GM13977 (cell line): ENCODE data around the gene RACK1.

ENCODE experiments used
- DNase-seq: peaks from one replicate; pipeline ENCODE4 v3.0.0; 2012; ENCODE audit warnings: low spot score
- in situ Hi-C: fragments of 300-500 bp; cut with MboI; formaldehyde crosslinking; loops from one replicate; pipeline ENCODE4 v1.12.0; 2022; ENCODE audit warnings: low sequenced_read_pairs, low pct_unique_long_range_greater_than_20kb, mixed read lengths, inconsistent platforms; ENCODE audit not compliant: unreplicated experiment
- TF ChIP-seq, protein P1 (sequence below): IDR thresholded peaks from 2 replicates; pipeline ENCODE4 v1.5.1; 2012; ENCODE audit warnings: mild to moderate bottlenecking, control low read depth; ENCODE audit not compliant: insufficient read depth; ENCODE audit errors: extremely low read depth, missing control alignments

RACK1 gene

GRCh38 chr5:181207960-181208253 lies 35.8 kb downstream of the RACK1 start:
- TF ChIP-seq, protein P1, sequence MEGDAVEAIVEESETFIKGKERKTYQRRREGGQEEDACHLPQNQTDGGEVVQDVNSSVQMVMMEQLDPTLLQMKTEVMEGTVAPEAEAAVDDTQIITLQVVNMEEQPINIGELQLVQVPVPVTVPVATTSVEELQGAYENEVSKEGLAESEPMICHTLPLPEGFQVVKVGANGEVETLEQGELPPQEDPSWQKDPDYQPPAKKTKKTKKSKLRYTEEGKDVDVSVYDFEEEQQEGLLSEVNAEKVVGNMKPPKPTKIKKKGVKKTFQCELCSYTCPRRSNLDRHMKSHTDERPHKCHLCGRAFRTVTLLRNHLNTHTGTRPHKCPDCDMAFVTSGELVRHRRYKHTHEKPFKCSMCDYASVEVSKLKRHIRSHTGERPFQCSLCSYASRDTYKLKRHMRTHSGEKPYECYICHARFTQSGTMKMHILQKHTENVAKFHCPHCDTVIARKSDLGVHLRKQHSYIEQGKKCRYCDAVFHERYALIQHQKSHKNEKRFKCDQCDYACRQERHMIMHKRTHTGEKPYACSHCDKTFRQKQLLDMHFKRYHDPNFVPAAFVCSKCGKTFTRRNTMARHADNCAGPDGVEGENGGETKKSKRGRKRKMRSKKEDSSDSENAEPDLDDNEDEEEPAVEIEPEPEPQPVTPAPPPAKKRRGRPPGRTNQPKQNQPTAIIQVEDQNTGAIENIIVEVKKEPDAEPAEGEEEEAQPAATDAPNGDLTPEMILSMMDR = no peak
- in situ Hi-C loops = no loop called here
- DNase-seq = no peak

DNA sequence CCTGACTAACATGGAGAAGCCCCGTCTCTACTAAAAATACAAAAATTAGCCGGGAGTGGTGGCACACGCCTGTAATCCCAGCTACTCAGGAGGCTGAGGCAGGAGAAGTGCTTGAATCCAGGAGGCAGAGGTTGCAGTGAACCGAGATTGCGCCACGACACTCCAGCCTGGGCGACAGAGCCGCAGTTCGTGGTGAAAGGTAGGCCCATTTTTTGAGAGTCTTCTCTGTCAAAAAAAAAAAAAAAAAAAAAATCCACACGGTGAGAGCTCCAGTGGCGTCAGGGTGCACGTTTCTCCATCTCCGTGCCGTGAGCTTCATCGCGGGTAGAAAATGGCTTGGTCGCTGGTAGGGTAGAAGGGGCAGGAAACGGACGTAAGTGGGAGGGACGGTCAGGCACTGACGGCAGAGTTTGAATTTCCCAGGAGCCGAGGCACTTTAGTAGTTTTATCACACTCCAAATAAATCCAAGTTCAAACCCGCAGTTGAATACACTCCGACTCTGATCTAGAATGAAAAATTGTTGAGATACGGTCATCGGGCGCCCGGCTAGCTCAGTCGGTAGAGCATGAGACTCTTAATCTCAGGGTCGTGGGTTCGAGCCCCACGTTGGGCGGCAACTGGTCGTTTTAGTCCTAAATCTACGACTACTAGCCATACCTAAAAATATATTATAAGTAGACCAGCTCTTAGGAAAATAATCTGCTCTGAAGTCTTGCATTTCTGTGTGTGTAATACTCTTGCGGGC lies 36.3 kb downstream of the RACK1 start:
- in situ Hi-C loops = no loop called here
- TF ChIP-seq, protein P1 = no peak
- DNase-seq = peak; percentile 73

- TF ChIP-seq, protein P1 = no peak
- in situ Hi-C loops = no loop called here
- DNase-seq = no peak
These were observed 37.7 kb downstream of the RACK1 start for GRCh38 chr5:181205761-181206649.

DNA sequence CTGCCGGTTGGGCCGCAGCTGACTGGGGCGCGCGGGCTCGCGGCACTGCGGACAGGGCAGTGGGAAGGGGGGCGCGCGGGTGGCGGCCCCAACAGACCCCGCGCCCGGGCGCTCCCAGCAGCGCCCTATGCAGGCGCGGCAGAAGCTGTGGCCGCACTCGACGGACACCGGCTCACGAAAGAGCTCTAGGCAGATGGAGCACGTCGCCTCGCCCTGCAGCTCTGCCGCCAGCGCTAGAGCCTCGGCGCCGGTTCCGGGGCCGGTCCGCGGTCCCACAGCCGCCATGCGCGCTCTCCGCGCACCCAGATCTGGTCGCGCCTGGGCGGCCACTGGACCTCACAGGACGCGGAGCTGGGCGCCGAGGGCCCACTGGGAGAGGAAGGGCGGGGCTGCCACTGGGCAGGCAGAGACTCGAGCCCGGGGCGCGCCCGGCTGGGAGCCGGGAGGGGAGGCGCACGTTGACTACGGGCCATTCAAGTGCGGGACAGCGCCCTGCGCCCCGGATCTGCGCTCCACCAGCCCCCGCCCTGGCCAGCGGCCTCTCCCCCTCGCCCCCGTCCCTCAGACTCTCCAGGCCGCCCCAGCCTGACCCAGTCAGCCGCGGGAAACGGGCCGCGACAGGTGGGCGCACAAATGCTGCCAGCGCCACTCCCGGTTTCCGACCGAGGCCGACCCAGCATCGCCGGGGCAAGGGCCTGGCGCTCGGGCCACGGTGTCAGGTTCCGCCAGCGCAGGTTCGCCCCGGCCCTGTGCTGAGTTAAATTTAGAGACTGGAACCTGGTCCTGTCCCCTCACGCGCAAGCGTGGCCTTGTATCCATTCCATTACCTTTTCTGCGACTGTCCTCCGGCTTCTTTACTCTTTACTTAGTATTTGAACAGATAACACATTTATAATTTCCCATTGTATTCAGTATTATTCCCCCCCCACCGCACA lies 38.6 kb downstream of the RACK1 start, which contains the start of gene TRIM7:
TSS of gene TRIM7 (minus strand) at position 371 of the 935 bp plus-strand sequence. CDS start at position 285, 86 bp downstream.
- peak; percentile 66 for DNase-seq
- TF ChIP-seq, protein P1 = no peak
- in situ Hi-C loops = no loop called here

GRCh38 chr5:181204113-181204825 lies 39.4 kb downstream of the RACK1 start:
- no peak for DNase-seq
- in situ Hi-C loops = no loop called here
- TF ChIP-seq, protein P1 = no peak
